Right ventricle myocardium inferior (tissue), 1 donor: ENCODE results near the gene EP400. TPM values are rescaled to one million over a fixed set of nuclear protein-coding genes. Genes with fewer than 3 reads are reported as not detected.
A peak's percentile ranks its signal among the peaks of the same experiment; 100 is the strongest.
"Not testable (repeated sequence)": the region's sequence is repeated elsewhere in the genome, so short reads cannot be mapped to it uniquely, and the experiment has no call there.

ENCODE experiments used
- ATAC-seq: fragments of 200-7000 bp; cut with Tn5 transposase; one replicate; pipeline ENCODE4 v1.9.1; 2020; ENCODE audit warnings: mild to moderate bottlenecking, moderate library complexity
- DNase-seq: peaks from one replicate; pipeline ENCODE4 v3.0.0; 2021; ENCODE audit errors: missing footprints
- intact Hi-C: fragments of 100-400 bp; cut with DNase I; formaldehyde crosslinking; loops from one replicate; pipeline ENCODE4 v1.11.0; 2022
- total RNA-seq: library from RNA; stranded (reverse); fragmentation: NEBNext Ultra II Directional; extraction: Animal tissue kit (Norgen Biotek cat#: 25700); gene quantifications from one replicate; pipeline ENCODE4 v1.2.1, GENCODE V29; 2021
- donor health status: DM: no; HTN: yes; CAD: no; lungs with severe emphysema.

The EP400 gene
- total RNA-seq, 1 donor from 2014 or later, result 13.9 TPM

DNA sequence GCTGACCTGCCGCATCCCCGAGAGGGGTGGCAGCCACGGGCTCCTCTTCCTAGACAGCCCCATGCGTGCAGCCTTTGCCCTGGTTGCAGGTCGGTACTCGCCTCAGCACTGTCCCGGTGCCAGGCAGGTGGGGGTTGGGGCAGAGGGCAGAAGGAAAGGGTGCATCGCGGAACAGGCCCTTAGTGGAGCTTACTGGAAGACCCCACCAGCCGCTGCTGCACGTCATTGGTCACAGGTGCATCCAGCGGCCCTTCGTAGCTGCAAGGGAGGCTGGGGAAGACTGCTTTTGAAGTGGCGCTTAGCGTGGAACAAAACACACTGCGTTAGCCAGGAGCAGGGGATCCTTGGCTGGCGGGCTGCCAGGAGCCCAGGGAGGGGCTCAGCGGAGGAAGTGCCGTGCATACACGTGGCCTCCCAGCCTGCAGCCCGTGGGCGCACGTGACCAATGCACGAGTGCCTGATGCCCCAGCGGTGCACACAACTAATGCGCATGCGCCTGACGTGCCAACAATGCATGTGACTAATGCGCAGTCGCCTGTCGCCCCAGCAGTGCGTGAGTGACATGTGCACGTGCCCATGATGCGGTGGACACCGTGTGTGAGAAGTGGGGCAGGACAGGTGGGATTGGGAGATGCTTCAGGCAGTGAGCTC, 5.0 kb upstream of the EP400 start:
- intact Hi-C loops, result no loop called here
- ATAC-seq (no peak), DNase-seq (no peak)

DNA sequence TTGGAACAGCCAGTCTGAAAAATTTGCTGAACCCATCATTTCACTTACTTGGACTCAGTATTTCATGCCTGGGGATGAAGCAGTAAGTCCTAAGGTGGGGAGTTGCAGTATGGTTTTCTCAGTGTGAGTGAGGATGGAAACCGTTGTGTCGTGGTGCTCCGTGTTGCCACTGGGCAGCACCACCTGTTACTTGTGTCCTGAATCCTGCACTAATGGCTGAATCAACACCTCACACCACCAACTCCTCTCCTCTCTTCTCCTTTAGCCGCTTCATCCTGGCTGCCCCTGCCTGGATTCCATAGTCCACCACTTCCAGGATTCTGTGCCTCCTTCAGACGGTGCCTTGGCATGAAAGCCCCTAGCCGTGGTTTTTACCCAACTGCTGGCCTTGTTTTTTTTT, 3.0 kb upstream of the EP400 start:
- intact Hi-C loops, result no loop called here
- ATAC-seq, result no peak
- DNase-seq, result no peak

DNA sequence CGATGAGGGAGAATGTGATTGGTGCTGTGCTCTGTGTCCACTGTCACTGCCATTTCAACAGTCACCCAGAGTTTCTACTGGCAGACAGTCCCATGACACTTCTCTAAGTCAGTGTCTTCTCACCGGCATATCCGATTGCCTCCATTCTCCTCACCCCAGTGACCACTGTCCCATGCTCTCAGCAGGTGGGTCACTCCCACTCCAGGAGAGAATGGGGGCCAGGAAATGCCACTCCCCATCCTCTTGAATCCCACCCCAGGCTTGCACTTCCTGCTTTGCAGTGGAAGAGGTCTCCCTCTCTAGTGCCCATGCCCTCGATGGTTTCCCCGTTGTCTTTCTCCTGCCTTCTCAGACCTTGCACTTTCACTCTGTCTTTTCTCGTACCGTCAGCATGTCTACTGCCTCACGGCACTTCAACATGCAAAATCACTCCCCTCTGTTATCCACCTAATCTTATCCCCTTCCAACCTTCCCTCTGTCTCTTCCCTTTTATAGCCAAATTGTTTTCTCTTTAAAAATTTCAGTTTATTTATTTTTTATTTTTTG, 2.2 kb upstream of the EP400 start:
- DNase-seq (no peak), ATAC-seq (no peak)
- intact Hi-C loops, result loop anchor here (2.0 kb wide), 1 partner anchor 19 kb away; the partner anchor contains the start of gene PUS1

DNA sequence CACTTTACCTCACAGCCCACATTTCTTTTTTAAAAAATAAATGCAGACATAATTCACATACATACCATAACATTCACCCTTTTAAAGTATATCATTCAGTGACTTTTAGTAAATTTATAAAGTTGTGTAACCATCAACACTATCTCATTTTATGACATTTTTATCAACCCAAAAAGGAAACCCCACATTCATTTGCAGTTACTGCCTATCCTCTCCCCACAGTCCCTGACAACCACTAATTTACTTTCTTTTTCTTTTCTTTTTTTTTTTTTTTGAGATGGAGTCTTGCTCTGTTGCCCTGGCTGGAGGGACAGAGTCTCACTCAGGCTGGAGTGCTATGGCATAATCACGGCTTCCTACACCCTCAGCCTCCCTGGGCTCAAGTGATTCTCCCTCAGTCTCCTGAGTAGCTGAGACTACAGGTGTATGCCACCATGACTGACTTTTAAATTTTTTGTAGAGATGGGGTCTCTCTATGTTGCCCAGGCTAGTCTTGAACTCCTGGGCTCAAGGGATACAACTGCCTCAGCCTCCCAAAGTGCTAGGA, 1.5 kb upstream of the EP400 start:
- no peak for ATAC-seq
- intact Hi-C loops, result loop anchor here (2.0 kb wide), 1 partner anchor 19 kb away; the partner anchor contains the start of gene PUS1
- DNase-seq, result no peak

DNA sequence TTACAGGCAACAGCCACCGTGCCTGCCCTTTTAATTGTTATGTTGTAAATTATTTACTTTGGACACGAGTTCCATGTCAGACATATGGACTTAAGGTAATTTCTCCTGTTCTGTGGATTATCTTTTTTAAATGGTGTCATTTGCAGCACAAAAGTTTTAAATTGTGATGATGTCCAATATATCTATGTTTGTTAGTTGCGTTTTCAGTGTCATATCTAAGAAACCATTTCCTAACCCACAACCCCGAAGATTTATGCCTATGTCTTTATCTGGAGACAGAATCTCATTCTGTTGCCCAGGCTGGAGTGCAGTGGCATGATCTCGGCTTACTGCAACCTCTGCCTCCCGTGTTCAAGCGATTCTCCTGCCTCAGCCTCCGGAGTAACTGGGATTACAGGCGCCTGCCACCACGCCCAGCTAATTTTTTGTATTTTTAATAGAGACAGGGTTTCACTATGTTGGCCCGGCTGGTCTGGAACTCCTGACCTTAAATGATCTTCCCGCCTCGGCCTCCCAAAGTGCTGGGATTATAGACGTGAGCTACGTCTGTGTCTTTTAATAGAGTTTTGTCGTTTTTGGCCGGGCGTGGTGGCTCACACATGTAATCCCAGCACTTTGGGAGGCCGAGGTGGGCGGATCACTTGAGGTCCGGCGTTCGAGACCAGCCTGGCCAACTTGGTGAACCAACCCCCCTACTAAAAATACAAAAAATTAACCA, 870 bp upstream of the EP400 start:
- intact Hi-C loops, result loop anchor here (2.0 kb wide), 1 partner anchor 20 kb away; the partner anchor contains the start of gene PUS1
- not testable (repeated sequence) for DNase-seq, ATAC-seq

DNA sequence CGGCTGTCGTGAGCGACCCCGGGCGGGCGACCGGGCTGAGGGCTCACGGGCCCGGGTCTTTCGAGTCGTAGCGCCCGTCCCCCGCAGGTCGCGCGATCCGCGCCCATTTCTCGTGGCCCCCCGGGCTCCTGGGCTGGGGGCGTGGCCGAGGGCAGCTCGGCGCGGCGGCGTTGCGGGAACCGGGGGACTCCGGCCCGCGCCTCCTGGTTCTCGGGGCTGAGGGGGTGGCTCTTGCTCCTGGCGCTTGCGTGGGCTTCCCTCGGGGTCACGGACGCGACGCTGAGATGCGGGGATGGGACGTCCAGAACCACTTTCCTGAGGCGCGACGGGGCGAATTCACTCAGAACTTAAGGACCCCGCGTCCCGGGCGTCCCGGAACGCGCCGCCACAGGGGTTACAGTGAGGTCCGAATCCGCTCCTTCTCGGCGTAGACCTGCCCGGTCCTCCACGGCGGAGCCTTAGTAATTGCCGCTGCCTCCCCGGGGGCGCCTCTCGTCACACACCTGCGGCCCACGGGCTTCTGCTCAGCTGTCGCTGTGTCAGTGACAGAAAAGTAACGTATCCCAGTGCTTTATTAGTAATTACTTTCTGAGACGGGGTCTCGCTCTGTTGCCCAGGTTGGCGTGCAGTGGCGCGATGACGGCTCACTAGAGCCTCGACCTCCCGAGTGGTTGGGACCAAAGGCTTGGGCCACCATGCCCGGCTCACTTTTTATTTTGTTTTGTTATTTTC, 606 bp downstream of the EP400 start:
- ATAC-seq (no peak), DNase-seq (no peak)
- intact Hi-C loops, result loop anchor here (10.0 kb wide), 1 partner anchor 116 kb away; no protein-coding TSS in a partner anchor

DNA sequence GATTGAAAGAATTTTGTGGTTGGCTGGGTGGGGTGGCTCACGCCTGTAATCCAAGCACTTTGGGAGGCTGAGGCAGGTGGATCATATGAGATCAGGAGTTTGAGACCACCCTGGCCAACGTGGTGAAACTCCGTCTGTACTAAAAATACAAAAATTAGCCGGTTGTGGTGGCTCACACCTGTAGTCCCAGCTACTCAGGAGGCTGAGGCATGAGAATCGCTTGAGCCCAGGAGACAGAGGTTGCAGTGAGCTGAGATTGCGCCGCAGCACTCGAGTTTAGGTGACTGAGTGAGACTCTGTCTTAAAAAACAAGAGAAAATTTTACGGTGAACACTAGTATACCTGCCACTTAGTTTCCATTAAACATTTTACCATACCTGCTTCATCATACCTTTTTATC, 4.1 kb downstream of the EP400 start:
- ATAC-seq, DNase-seq: not testable (repeated sequence)
- intact Hi-C loops, result loop anchor here (10.0 kb wide), 1 partner anchor 119 kb away; no protein-coding TSS in a partner anchor

DNA sequence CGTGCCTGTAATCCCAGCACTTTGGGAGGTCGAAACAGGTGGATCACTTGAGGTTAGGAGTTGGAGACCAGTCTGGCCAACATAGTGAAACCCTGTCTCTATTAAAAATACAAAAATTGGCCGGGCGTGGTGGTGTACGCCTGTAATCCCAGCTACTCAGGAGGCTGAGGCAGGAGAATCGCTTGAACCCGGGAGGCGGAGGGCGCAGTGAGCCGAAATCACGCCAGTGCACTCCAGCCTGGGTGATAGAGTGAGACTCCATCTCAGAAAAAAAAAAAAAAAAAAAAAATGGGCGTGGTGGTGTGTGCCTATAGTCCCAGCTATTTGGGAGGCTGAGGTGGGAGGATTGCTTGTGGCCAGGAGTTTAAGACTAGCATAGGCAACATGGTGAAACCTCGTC, 4.7 kb downstream of the EP400 start:
- not testable (repeated sequence) for DNase-seq, ATAC-seq
- intact Hi-C loops, result loop anchor here (10.0 kb wide), 1 partner anchor 120 kb away; no protein-coding TSS in a partner anchor

DNA sequence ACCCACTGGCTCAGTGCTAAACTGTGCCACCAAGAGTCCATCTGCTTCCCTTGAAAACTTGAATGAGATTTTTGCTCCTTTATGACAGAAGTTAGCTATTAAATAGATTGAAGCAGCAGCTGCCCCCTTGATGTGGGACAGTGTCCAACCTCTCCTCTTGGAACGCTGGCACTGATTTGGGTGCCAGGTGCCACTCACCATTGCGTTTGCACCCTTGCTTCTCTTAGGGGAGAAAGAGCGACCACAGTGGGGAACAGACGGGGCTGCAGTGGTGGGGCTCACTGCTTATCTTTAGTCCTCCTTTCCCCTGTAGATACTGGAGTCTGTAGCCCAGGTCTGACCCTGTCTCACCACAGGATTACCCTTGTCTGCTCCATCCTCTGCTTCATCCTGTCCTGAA, 9.4 kb downstream of the EP400 start:
- ATAC-seq (no peak), DNase-seq (no peak)
- intact Hi-C loops, result loop anchor here (10.0 kb wide), 1 partner anchor 124 kb away; no protein-coding TSS in a partner anchor

DNA sequence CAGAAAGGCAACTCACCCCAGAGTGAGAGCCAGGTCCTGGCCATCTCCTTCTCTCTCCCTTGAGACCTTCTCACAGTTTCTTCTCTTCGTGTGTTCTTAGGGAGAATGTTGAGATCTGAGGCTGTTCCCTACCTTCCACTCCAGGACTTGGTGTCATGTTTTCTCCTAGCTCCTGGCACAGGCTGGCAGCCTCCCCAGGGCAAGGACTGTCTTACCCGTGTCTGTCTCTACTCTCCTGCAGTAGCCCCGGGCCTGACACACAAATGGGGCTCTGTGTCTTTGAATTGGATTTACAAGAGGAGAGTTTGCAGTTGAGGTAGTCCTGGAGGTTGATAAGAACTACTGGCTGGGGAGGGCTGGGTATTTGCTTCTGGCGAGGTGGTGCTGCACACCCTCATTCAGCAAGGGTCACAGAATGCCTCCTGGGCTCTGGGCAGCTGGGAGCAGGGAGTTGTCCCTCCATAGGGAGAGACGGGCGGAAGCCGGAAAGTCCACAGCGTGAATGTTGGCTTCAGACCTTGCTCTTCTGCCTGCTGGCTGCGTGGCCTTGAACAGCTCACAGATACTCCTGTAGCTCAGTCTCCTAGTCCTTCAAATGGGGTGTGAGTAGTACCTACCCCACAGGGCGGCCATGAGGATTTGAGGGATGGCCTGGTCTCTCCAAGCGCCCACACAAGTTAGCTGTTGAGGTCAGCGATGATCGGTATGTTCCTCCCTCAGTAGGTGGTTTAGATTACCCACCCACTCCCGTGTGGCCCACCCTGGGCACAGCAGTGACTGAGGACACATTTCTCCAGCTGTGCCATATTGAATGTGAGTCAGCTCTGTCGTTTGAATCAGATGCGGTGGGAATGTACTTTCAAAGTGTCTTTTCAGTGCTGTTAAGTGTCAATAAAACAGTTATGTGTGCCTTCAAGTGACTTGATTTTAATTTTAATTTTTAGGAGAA, 10.2 kb downstream of the EP400 start:
- intact Hi-C loops, result loop anchor here (10.0 kb wide), 1 partner anchor 125 kb away; no protein-coding TSS in a partner anchor
- no peak for ATAC-seq
- no peak for DNase-seq

DNA sequence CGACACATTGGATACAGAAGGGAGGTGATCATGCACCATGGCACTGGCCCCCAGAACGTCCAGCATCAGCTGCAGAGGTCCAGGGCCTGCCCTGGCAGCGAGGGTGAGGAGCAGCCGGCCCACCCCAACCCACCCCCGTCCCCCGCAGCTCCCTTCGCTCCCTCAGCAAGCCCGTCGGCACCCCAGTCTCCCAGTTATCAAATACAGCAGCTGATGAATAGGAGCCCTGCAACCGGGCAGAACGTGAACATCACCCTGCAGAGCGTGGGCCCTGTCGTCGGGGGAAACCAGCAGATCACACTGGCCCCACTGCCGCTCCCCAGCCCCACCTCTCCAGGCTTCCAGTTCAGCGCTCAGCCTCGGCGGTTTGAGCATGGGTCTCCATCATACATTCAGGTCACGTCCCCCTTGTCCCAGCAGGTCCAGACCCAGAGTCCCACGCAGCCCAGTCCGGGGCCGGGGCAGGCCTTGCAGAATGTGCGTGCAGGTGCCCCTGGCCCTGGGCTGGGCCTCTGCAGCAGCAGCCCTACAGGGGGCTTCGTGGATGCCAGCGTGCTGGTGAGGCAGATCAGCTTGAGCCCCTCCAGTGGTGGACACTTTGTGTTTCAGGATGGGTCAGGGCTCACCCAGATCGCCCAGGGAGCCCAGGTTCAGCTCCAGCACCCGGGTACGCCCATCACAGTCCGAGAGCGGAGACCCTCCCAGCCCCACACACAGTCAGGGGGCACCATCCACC, 11.0 kb downstream of the EP400 start:
- intact Hi-C loops, ATAC-seq, DNase-seq: not testable (repeated sequence)

DNA sequence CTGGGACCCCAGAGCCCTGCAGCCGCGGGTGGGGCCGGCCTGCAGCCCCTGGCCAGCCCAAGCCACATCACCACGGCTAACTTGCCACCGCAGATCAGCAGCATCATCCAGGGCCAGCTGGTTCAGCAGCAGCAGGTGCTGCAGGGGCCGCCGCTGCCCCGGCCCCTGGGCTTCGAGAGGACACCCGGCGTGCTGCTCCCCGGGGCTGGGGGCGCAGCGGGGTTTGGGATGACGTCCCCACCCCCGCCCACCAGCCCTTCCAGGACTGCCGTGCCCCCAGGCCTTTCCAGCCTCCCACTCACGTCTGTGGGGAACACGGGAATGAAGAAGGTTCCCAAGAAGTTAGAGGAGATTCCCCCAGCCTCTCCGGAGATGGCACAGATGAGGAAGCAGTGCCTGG, 11.6 kb downstream of the EP400 start:
- ATAC-seq, DNase-seq, intact Hi-C loops: not testable (repeated sequence)

DNA sequence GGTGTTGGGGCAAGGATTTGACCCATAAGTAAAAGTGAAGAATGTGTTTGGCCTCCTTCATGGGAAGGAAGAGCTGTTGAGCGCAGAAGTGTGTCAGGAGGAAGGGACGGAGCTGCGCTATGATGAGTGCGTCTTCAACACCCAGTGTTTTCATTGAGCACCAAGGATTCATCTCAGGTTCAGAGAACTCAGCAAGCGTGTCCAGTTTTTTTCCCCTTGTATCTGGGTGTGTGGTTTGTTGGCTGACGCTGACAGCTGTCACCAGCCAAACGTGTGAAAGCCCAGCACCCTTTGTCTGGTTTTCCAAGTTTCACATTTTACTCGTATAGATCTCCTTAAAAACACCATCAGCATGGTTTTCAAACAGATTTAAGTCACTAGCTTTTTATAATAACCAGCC, 12.3 kb downstream of the EP400 start:
- intact Hi-C loops, result no loop called here
- DNase-seq, result no peak
- peak; percentile 69 for ATAC-seq

DNA sequence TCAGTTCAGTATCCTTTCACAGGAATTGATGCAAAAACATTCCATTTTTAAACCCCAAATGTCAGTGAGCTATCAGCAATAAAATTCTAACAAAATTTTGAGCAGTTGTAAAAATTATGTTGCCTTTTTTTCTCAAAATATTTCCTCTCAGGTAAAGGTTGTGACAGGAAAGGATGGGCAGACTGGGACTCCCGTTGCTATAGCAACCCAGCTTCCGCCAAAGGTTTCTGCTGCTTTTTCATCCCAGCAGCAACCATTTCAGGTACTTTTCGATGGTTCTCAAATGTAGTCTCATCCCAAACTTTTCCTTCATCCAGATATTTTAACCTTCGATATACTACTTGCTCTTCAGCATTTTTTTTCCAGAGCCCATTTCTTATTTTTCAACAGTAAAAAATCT, 13.6 kb downstream of the EP400 start:
- intact Hi-C loops, result no loop called here
- no peak for ATAC-seq

DNA sequence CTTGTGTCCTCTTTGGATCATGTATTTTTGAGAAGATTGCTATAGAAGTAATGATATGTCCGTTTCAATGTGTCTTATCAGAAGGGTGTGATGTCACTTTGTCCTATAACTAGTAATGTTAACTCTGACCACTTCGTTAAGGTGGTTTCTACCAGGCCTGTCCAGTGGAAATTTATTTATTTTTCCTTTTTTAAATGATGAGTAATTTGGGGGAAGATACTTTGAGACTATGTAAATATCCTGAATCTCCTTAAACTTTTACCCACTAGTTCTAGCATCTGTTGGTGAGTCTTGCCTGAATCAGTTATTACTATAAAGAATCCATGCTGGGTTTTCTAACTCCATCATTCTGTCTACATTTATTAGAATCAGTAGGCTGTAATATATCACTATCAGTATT, 15.3 kb downstream of the EP400 start:
- DNase-seq (no peak), ATAC-seq (no peak)
- intact Hi-C loops, result no loop called here

More for the DNA sequence above, 13.6 kb downstream of the EP400 start:
- no peak for DNase-seq

DNA sequence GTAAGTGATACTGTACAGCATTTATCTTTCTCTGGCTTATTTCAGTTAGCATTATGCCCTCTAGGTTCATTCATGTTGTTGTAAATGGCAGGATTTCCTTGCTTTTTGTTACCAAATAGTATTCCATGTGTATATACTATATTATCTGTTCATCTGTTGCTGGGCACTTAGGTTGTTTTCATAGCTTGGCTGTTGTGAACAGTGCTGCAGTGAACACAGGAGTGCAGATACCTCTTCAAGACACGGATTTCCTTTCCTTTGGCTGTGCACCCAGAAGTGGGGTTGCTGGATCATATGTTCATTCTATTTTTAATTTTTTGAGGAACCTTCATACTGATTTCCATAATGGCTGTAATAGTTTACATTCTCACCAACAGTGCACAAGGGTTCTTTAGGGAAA, 21.5 kb downstream of the EP400 start:
- no peak for ATAC-seq
- intact Hi-C loops, result no loop called here
- no peak for DNase-seq

DNA sequence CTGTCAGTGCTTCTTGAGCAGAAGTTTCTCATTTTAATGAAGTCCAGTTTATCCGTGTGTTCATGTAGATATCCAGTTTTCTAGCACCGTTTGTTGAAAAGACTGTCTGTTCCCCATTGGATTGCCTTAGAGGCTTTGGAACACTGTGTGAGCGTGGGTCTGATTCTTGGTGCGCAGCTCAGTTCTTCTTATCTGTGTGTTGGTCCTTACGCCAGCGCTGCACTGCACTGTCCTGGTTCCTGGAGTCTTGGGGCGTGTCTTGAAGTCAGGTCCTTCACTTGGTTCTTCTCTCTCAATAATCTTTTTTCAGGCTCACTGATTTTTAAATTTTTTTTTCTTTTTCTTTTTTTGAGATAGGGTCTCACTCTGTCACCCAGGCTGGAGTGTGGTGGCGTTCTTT, 25.5 kb downstream of the EP400 start:
- no peak for ATAC-seq
- intact Hi-C loops, result no loop called here
- no peak for DNase-seq
